A549 (cell line): Measurements from ENCODE around the gene PRR5L. TPM values are rescaled to one million over a fixed set of nuclear protein-coding genes. Genes with fewer than 3 reads are reported as not detected.

Source experiments
- ATAC-seq, 2 experiments: fragments of 200-7000 bp in 1 of 2; fragments of >200 bp in 1 of 2; cut with Nextera tagmentation in 1 of 2; cut with Tn5 transposase in 1 of 2; 3 replicates each; pipeline versions ENCODE4 v1.8.0 to v1.9.1; 2018 to 2020; ENCODE audit warnings: mild to moderate bottlenecking in 1 of 2, moderate library complexity in 1 of 2
- CTCF ChIA-PET: fragments of 300-600 bp; sonication (Branson Sonifier 250); formaldehyde crosslinking; extraction: SDS; loops from one replicate; lab custom pipeline; 2021; ENCODE audit warnings: antibody characterized with exemption, inconsistent platforms; lab: Yijun Ruan, JAX
- POLR2A ChIA-PET: fragments of 350-600 bp; formaldehyde crosslinking; extraction: SDS; loops from one replicate; lab custom pipeline; 2021; ENCODE audit warnings: antibody characterized with exemption, inconsistent platforms; lab: Yijun Ruan, JAX
- DNase-seq, 2 experiments: peaks; one replicate each; pipeline versions ENCODE4 v3.0.0 to v3.0.0-alpha.2; 2011 to 2016; ENCODE audit warnings: low read depth in 1 of 2, low spot score in 1 of 2
- FAIRE-seq: peaks from 2 replicates; lab custom pipeline; 2011; peaks lifted over from hg19 to GRCh38; lab: Jason Lieb, UNC
- H3K27ac ChIP-seq, 2 experiments: fragments of >200 bp; sonication (Bioruptor Twin); formaldehyde crosslinking; 3 replicates each; pipeline ENCODE4 v1.5.1; 2016 to 2017
- H3K4me1 ChIP-seq: fragments of >200 bp; sonication (Bioruptor Twin); formaldehyde crosslinking; 3 replicates; pipeline ENCODE4 v1.6.1; 2016
- H3K4me2 ChIP-seq: fragments of >200 bp; sonication (Bioruptor Twin); formaldehyde crosslinking; 3 replicates; pipeline ENCODE4 v1.6.1; 2016
- H3K4me3 ChIP-seq: fragments of >200 bp; sonication (Bioruptor Twin); formaldehyde crosslinking; 3 replicates; pipeline ENCODE4 v1.5.1; 2016
- H3K9me3 ChIP-seq: fragments of >200 bp; sonication (Bioruptor Twin); formaldehyde crosslinking; 3 replicates; pipeline ENCODE4 v1.6.1; 2016
- ATOH8 ChIP-seq: fragments of 250-450 bp; sonication (Bioruptor Pico); IDR thresholded peaks from 2 replicates; pipeline ENCODE4 v1.5.0; 2020; ENCODE audit warnings: low read depth, mild to moderate bottlenecking, moderate library complexity
- CBX2 ChIP-seq: fragments of 200-600 bp; sonication (generic); IDR thresholded peaks from 2 replicates; pipeline ENCODE4 v1.6.1; 2016; ENCODE audit warnings: low read depth, mild to moderate bottlenecking, borderline replicate concordance
- CBX8 ChIP-seq: fragments of 200-600 bp; sonication (generic); IDR thresholded peaks from 2 replicates; pipeline ENCODE4 v1.6.1; 2016
- CHD4 ChIP-seq: fragments of 200-600 bp; sonication (generic); IDR thresholded peaks from 2 replicates; pipeline ENCODE4 v1.6.1; 2016; ENCODE audit warnings: antibody characterized with exemption, mild to moderate bottlenecking, borderline replicate concordance
- CTCF ChIP-seq: fragments of >200 bp; sonication (Bioruptor Twin); formaldehyde crosslinking; IDR thresholded peaks from 3 replicates; pipeline ENCODE4 v1.5.1; 2016
- ELK1 ChIP-seq: fragments of 150-350 bp; IDR thresholded peaks from 2 replicates; pipeline ENCODE4 v1.6.1; 2014; ENCODE audit warnings: low read depth, mild to moderate bottlenecking, low read length
- EP300 ChIP-seq, 2 experiments: fragments of >200 bp; sonication (Bioruptor Twin); formaldehyde crosslinking; IDR thresholded peaks; 2 replicates in 1 of 2; 3 replicates in 1 of 2; pipeline ENCODE4 v1.6.1; 2016 to 2017
- GATA3 ChIP-seq: IDR thresholded peaks from 2 replicates; pipeline ENCODE4 v1.6.1; 2012; ENCODE audit warnings: borderline replicate concordance
- HDAC2 ChIP-seq: fragments of 200-600 bp; sonication (generic); IDR thresholded peaks from 2 replicates; pipeline ENCODE4 v1.6.1; 2016
- HES2 ChIP-seq: fragments of >200 bp; sonication (Bioruptor Twin); formaldehyde crosslinking; IDR thresholded peaks from 2 replicates; pipeline ENCODE4 v1.6.1; 2016
- HMGXB4 ChIP-seq: fragments of 250-450 bp; sonication (Bioruptor Pico); IDR thresholded peaks from 2 replicates; pipeline ENCODE4 v1.5.0; 2021; ENCODE audit warnings: mild to moderate bottlenecking, moderate library complexity, borderline replicate concordance
- HOXB13 ChIP-seq: fragments of 250-450 bp; sonication (Bioruptor Pico); IDR thresholded peaks from 2 replicates; pipeline ENCODE4 v1.5.0; 2020; ENCODE audit warnings: low read depth, mild to moderate bottlenecking, moderate library complexity
- JUN ChIP-seq, 2 experiments: fragments of >200 bp; sonication (Bioruptor Twin); formaldehyde crosslinking; IDR thresholded peaks; 2 replicates in 1 of 2; 3 replicates in 1 of 2; pipeline ENCODE4 v1.6.1; 2016 to 2017
- JUNB ChIP-seq: fragments of >200 bp; sonication (Bioruptor Twin); formaldehyde crosslinking; IDR thresholded peaks from 2 replicates; pipeline ENCODE4 v1.6.1; 2016
- KDM1A ChIP-seq: fragments of 200-600 bp; sonication (generic); IDR thresholded peaks from 2 replicates; pipeline ENCODE4 v1.6.1; 2016; ENCODE audit warnings: low read depth, mild to moderate bottlenecking
- KDM5A ChIP-seq: fragments of 200-600 bp; sonication (generic); IDR thresholded peaks from 2 replicates; pipeline ENCODE4 v1.6.1; 2016; ENCODE audit warnings: antibody characterized with exemption, mild to moderate bottlenecking
- NFE2L2 ChIP-seq: fragments of 150-350 bp; conservative IDR thresholded peaks from 2 replicates; pipeline ENCODE4 v1.6.1; 2014; ENCODE audit warnings: low read length
- NPAS2 ChIP-seq: fragments of 250-450 bp; sonication (Bioruptor Pico); IDR thresholded peaks from 2 replicates; pipeline ENCODE4 v1.8.0; 2022; ENCODE audit warnings: mild to moderate bottlenecking, moderate library complexity, borderline replicate concordance
- NR3C1 ChIP-seq: fragments of >200 bp; sonication (Bioruptor Twin); formaldehyde crosslinking; IDR thresholded peaks from 3 replicates; pipeline ENCODE4 v1.6.1; 2017
- PHF8 ChIP-seq: fragments of 200-600 bp; sonication (generic); IDR thresholded peaks from 2 replicates; pipeline ENCODE4 v1.6.1; 2016; ENCODE audit warnings: low read depth, mild to moderate bottlenecking, antibody characterized with exemption, moderate library complexity, borderline replicate concordance
- POLR2AphosphoS2 ChIP-seq: conservative IDR thresholded peaks from 2 replicates; pipeline ENCODE4 v1.6.1; 2012; ENCODE audit warnings: low read length, improper control_type of control experiment, inconsistent platforms
- RAD21 ChIP-seq, 2 experiments: fragments of >200 bp in 1 of 2; sonication (Bioruptor Twin) in 1 of 2; formaldehyde crosslinking in 1 of 2; IDR thresholded peaks in 1 of 2; conservative IDR thresholded peaks in 1 of 2; 2 replicates in 1 of 2; 3 replicates in 1 of 2; pipeline ENCODE4 v1.6.1; 2012 to 2018; ENCODE audit warnings: inconsistent platforms in 1 of 2
- RCOR1 ChIP-seq: fragments of 150-350 bp; IDR thresholded peaks from 2 replicates; pipeline ENCODE4 v1.6.1; 2014; ENCODE audit warnings: antibody characterized with exemption, low read length, low read depth
- SMC3 ChIP-seq: fragments of >200 bp; sonication (Bioruptor Twin); formaldehyde crosslinking; IDR thresholded peaks from 3 replicates; pipeline ENCODE4 v1.6.1; 2018; ENCODE audit warnings: inconsistent platforms
- TFCP2L1 ChIP-seq: fragments of 250-450 bp; sonication (Bioruptor Pico); IDR thresholded peaks from 2 replicates; pipeline ENCODE4 v1.5.0; 2021; ENCODE audit warnings: mild to moderate bottlenecking
- TP53 ChIP-seq: fragments of 250-450 bp; sonication (Bioruptor Pico); IDR thresholded peaks from 2 replicates; pipeline ENCODE4 v1.5.0; 2021; ENCODE audit warnings: mild to moderate bottlenecking, moderate library complexity
- USF2 ChIP-seq: fragments of 450-650 bp; IDR thresholded peaks from 2 replicates; pipeline ENCODE4 v1.6.1; 2014; ENCODE audit warnings: antibody characterized with exemption
- ZFP36 ChIP-seq: fragments of 450-650 bp; IDR thresholded peaks from 2 replicates; pipeline ENCODE4 v1.6.1; 2014; ENCODE audit warnings: borderline replicate concordance; ENCODE audit not compliant: partially characterized antibody
- ZSCAN20 ChIP-seq: fragments of 250-450 bp; sonication (Bioruptor Pico); IDR thresholded peaks from 2 replicates; pipeline ENCODE4 v1.8.0; 2022; ENCODE audit warnings: mild to moderate bottlenecking, moderate library complexity
- whole genome bisulfite sequencing: methylation state at CpG from one replicate; pipeline ENCODE4 v1.1.6; 2017; ENCODE audit errors: missing lambda C conversion rate; 5-methylcytosine and 5-hydroxymethylcytosine counted together
- polyA plus RNA-seq, 4 experiments: library from polyadenylated mRNA; depleted of rRNA in 3 of 4; stranded (reverse); fragments of >200 nt; fragmentation: RNase III in 1 of 4; extraction: RNeasy Plus Mini Kit Qiagen cat#74134 plus additional on column Dnase treatment in 1 of 4; gene quantifications; 2 replicates in 3 of 4; 3 replicates in 1 of 4; pipeline ENCODE4 v1.2.3, GENCODE V29; 2011 to 2017

Gene PRR5L
- polyA plus RNA-seq, 2 of the 4 experiments (the other 2 are of a cell fraction): 6.9 to 12.1 TPM

GRCh38 chr11:36264973-36265344 lies 31.1 kb upstream of the PRR5L start:
- Histone ChIP-seq H3K9me3 (no peaks in the 10 kb centered on the region), H3K4me1 (no peaks in the 10 kb centered on the region), H3K4me2 (no peak overlapping the region), H3K27ac (no peak overlapping the region), H3K4me3 (no peak overlapping the region)
- WGBS: 67% methylated on average over 5 of the region's 5 CpGs
- FAIRE-seq: no peak
- TF ChIP-seq CBX8 (no peak), NPAS2 (CRISPR knock-in tag) (no peak), HES2 (no peak), JUNB (no peak), GATA3 (no peak), ELK1 (no peak), HMGXB4 (CRISPR knock-in tag) (no peak), NFE2L2 (no peak), CTCF (no peak), RCOR1 (no peak), USF2 (no peak), HDAC2 (no peak), ZFP36 (no peak), CBX2 (no peak)
- ATAC-seq: no peak
- CTCF ChIA-PET: interaction anchor here (0.7 to 8.6 kb wide), 23 partner anchors 7 to 1339 kb away, joined by 3 to 94 read pairs (median 5); partner anchors contain the start of gene FJX1
- POLR2A ChIA-PET: no interaction called here
- DNase-seq: no peak

- Histone ChIP-seq H3K4me3 (no peak overlapping the region), H3K4me2 (no peak overlapping the region), H3K9me3 (no peaks in the 10 kb centered on the region), H3K27ac (no peak overlapping the region), H3K4me1 (no peaks in the 10 kb centered on the region)
- DNase-seq: peak; percentile 55 to 62
- 28% methylated on average over 13 of the region's 13 CpGs for WGBS
- peak; percentile 92 for FAIRE-seq
- POLR2A ChIA-PET: no interaction called here
- CTCF ChIA-PET: interaction anchor here (0.6 to 8.6 kb wide), 58 partner anchors 8 to 1340 kb away, joined by 3 to 94 read pairs (median 4); partner anchors contain the start of gene FJX1
- peak; percentile 75 to 93 for ATAC-seq
- TF ChIP-seq TFCP2L1 (CRISPR knock-in tag) (no peak), HDAC2 (no peak), TP53 (no peak), GATA3 (no peak), KDM1A (no peak), ATOH8 (CRISPR knock-in tag) (no peak), PHF8 (no peak), SMC3 (peak; percentile 89), CHD4 (no peak), ZSCAN20 (CRISPR knock-in tag) (no peak), EP300 (IDR thresholded peaks at IDR 0.05) (no peak), HOXB13 (CRISPR knock-in tag) (no peak), POLR2AphosphoS2 (no peak), KDM5A (no peak), NR3C1 (no peak), JUN (IDR thresholded peaks at IDR 0.05) (no peak), RAD21 (conservative IDR thresholded peaks at IDR 0.05 in 1 of 2, IDR thresholded peaks at IDR 0.05 in 1 of 2) (peak; percentile 93)
Measured at GRCh38 chr11:36265793-36266628, 30.1 kb upstream of the PRR5L start.
